Stomach (tissue), 4 donors: Measurements from ENCODE around the gene BOLA1.

Experiments used
- EP300 ChIP-seq: sonication (generic); formaldehyde crosslinking; IDR thresholded peaks from one replicate; pipeline ENCODE4 v1.6.1; 2017; ENCODE audit warnings: antibody characterized with exemption
- POLR2A ChIP-seq, 4 donors: fragments of 450-650 bp; IDR thresholded peaks; one replicate each; pipeline ENCODE4 v1.6.1; 2016; ENCODE audit warnings: antibody characterized with exemption in 4 of 4, control low read depth in 2 of 4, mild to moderate bottlenecking in 1 of 4, moderate library complexity in 1 of 4
- TF ChIP-seq, protein P1 (sequence below), 7 experiments: fragments of 450-650 bp in 4 of 7; fragments of 200-600 bp in 3 of 7; sonication (generic) in 3 of 7; IDR thresholded peaks; one replicate each; pipeline ENCODE4 v1.5.1; 2016 to 2019; ENCODE audit warnings: antibody characterized with exemption in 7 of 7, control low read depth in 2 of 7, mild to moderate bottlenecking in 1 of 7

DNA sequence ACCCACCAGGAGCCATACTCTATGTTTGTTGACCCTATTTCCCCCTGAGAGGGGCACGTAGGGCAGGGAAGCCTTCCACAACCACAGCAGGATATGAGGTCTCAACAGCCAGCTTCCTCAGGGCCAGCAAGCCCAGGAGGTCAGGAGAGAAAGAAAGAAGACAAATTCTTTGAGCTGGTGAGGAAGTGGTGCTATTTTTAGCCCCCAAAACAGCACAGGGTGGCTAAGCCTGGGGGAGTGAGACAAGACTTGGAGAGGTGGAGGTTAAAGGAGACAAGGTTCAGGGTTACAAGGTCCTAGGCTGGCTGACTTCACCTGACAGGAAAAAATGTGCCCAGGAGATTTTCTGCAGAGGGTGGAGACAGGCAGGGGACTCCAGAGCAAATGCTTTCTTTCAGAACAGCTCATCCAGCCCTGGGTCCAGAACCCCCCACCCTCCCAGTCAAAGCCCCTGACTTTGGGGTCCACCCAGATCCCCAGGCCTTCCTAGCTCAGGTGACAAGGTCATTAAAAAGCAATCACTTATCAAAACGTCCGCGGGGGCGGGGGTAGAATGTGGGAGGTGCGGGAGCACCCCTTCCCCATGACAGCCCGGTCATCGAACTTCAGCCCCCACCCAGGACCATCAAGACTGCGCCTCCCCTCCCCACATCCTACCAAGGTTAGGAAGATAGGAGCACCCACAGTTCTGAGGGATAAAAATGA is 17.0 kb downstream of the BOLA1 start:
- TF ChIP-seq, protein P1, sequence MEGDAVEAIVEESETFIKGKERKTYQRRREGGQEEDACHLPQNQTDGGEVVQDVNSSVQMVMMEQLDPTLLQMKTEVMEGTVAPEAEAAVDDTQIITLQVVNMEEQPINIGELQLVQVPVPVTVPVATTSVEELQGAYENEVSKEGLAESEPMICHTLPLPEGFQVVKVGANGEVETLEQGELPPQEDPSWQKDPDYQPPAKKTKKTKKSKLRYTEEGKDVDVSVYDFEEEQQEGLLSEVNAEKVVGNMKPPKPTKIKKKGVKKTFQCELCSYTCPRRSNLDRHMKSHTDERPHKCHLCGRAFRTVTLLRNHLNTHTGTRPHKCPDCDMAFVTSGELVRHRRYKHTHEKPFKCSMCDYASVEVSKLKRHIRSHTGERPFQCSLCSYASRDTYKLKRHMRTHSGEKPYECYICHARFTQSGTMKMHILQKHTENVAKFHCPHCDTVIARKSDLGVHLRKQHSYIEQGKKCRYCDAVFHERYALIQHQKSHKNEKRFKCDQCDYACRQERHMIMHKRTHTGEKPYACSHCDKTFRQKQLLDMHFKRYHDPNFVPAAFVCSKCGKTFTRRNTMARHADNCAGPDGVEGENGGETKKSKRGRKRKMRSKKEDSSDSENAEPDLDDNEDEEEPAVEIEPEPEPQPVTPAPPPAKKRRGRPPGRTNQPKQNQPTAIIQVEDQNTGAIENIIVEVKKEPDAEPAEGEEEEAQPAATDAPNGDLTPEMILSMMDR (IDR thresholded peaks at IDR 0.05) = no peak
- TF ChIP-seq POLR2A (IDR thresholded peaks at IDR 0.05) (no peak), EP300 (no peak)
